SHP77 (cell line): Measurements from ENCODE around the gene FOXD4L3.
"Not testable (repeated sequence)": the region's sequence is repeated elsewhere in the genome, so short reads cannot be mapped to it uniquely, and the experiment has no call there.

Experiments
- DNase-seq, 2 experiments: peaks; one replicate each; lab custom pipeline; 2025; lab: John Stamatoyannopoulos, UW

FOXD4L3 gene

DNA sequence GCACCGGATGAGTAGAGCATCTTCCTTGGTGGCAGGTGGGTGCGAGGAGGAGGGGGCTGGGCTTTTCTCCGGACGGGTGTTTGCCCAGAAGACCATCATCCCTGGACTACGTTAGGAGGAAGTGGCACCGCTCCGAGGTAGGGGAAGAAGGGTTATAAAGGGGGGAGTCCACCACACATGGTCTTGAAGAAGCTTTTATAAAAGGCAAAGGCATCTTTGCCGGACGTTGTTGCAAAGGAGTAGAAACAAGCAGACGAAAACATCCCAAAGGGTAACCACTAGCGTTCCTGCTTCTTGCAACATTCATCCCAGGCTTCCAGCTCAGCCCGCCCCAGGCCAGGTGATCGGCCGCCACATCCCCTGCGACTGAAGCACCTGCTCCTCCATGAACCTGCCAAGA is at the start of gene FOXD4L3:
TSS of gene FOXD4L3 (plus strand) at position 301 of the 400 bp plus-strand sequence. CDS start at position 386, 85 bp downstream.
- DNase-seq: not testable (repeated sequence)

DNA sequence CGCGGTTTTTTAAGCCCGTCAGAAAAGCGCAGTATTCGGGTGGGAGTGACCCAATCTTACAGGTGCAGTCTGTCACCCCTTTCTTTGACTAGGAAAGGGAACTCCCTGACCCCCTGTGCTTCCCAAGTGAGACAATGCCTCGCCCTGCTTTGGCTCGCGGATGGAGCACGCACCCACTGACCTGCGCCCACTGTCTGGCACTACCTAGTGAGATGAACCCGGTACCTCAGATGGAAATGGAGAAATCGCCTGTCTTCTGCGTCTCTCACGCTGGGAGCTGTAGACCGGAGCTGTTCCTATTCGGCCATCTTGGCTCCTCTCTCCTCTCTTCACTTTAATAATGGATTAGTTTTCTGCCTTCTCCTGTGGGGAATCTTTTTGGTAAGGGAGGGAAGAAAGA is 21.6 kb upstream of the FOXD4L3 start:
- DNase-seq: not testable (repeated sequence)

DNA sequence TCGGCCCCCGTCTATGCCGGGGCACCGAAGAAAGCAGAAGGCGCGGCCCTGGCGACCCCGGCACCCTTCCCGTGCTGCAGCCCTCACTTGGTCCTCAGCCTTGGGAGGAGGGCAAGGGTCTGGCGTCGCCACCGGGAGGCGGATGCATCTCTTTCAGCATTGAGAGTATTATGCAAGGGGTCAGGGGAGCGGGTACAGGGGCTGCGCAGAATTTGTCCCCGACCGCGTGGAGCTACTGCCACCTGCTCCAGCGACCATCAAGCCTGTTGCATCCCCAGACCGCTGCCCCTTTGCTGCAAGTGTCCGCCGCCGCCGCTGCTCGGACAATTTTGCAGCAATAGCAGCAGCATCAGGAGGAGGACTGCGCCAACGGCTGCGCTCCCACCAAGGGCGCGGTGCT is 1.1 kb downstream of the FOXD4L3 start:
- not testable (repeated sequence) for DNase-seq

DNA sequence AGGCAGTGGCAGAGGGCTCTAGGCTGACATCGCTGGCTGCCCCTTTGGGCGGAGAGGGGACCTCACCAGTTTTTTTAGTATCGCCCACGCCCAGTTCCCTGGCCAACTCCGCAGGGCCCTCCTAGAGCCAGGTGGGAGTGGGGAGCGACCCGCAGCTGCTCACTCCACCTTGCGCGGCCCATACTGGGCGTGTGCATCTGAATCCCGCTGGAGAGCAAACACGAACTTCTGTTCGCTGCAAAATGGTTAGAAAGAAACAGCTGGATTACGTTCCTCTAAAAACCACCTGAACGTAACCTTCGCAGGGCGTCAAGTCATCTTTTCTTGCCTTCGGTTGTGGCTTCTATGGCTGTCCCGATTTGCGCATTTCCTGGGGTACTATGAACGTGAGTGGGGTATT is 1.5 kb downstream of the FOXD4L3 start:
- not testable (repeated sequence) for DNase-seq

DNA sequence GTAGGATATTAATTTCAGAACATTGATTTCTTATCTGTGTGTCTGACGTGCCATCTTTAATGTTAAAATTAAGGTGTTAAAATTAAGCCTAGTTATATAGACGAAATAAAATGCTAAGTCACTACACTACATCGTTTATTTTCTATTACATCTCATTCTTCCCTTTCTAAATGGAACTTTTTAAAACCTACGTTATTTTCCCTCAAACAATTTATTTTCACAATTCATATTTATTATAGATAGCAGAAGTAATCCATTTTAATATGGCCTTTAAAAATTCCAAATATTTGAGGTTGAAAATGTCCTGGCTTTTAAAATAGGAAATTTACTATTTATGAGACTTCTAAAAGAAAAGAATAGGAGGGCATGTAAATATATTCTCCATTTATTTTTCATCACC is 2.1 kb downstream of the FOXD4L3 start:
- not testable (repeated sequence) for DNase-seq

DNA sequence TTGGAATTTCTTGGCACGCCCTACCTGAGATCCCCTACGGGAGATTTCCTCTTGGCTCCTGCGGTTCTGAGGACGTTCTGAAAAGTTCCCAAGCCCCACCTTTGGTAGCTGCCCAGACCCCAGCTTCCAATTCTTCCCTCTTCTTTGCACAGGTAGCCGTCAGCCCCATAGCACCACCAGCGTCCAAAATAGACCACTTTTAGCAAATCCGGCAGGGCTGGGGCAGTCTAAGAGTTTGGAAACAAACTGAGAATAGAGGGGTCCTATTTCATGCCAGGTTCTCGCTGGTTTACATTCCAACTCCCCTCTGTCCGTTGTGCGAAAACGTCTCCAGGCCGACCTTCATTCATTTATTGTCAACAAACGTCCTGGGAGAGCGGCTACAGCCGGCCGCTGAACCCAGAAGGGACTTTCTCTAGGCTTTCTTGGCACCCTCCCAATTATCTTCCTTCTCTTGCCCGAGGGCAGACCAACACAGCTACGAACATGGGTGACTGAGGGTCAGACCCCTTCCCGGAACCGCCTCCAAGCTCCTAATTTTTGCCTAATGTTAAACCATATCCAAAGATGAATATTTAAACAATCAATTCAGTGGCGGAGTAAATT is 3.1 kb downstream of the FOXD4L3 start:
- DNase-seq: not testable (repeated sequence)

DNA sequence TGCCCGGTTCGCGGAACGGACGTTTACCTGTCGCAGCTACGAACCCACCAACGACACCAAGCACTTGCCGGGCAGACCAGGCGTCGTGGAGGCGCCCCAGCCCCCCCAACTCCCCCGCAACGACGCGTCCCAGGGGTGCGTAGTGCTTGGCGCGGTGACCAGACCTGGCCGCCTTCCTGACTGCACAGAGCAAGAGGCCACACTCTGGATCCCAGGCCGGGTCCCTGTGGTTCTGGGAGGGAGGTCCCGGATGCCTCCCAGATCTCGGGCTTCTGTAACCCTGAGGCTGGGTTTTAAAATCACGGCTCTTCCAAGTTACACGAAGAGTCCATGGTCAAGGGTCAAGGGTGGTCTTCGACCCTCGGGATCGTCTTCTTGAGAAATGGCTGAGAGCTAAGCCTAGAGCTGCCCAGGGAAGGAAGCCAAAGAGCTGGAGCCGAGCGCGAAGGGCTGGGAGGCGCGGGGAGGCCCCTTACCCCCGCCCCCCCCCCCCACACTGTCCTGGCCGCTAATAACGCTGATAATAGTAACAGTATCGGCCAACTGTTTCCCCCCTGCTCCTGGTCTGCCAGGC is 3.8 kb downstream of the FOXD4L3 start:
- not testable (repeated sequence) for DNase-seq

DNA sequence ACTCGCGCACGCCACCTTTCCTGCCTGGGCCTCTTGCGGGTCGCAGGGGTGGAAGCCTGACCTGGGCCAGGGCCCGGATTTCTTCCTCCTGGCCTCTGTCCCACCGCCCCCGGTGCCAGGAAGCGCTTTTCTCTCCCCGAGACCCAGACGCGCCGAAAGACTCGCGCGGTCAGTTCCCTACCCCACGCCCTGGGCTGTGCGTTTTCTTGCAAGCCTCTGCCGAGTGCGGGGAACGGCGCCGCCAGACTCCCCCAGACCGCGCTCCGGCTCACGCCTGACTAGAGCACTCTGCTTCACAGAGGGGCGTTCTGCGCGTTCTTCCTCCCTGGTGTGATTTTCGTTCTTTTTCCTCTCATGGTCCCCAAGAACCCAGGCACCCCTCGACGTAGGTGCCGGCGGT is 4.5 kb downstream of the FOXD4L3 start:
- DNase-seq: not testable (repeated sequence)

DNA sequence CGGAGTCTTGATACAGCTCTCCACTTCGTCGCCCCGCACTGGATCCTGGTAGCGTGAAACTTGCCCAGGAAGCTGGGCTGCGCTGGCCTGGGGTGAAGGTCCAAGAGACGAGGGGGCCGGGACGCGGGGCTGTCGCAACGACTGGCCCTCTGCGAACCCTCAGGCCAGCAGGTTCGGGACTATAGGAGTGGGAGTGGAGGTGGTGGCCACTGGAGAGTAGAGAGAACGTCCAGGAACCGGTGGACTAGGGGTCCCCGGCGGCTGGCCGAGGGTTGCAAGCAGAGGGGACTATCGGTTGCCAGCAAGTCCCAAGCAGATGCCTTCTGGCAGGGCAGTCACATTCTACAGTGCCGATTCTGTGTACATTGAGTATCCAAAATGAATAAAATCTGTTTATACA is 5.0 kb downstream of the FOXD4L3 start:
- DNase-seq: not testable (repeated sequence)

DNA sequence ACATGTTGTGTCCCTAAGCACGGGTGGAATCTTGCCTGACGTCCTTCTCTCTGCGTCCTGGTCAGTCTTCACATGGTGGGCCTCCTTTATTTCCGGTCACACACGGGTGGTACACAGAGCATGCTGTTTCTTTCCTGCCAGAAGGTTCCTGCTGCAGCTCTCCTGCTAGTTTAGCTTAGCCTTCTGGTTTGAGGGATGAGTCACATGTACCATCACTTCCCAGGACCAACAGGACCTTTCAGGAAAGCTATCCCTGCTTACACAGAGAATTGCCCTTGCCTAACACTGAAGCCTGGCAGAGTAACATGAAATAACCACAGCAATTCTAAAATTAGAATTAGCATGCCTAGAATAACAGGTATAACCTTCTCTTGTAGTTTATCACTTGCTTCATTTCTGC is 8.5 kb downstream of the FOXD4L3 start:
- not testable (repeated sequence) for DNase-seq

DNA sequence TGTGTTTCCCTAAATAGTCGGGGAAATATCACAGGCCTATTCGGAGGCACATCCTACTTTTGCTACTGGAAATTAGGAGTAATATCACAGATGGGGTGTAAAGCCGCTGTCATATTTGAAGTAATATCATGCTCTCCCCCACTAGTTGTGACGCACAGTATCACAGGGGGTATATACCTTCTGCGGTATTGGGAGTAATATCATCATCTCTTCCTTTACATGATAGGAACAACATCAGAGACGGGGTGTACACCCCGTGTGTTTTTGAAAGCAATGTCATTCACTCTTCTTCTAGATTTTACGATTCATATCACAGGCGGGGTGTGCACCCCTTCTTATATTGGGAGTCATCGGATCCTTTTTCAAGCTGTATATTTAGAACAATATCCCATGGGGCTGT is 15.5 kb downstream of the FOXD4L3 start:
- DNase-seq: not testable (repeated sequence)

DNA sequence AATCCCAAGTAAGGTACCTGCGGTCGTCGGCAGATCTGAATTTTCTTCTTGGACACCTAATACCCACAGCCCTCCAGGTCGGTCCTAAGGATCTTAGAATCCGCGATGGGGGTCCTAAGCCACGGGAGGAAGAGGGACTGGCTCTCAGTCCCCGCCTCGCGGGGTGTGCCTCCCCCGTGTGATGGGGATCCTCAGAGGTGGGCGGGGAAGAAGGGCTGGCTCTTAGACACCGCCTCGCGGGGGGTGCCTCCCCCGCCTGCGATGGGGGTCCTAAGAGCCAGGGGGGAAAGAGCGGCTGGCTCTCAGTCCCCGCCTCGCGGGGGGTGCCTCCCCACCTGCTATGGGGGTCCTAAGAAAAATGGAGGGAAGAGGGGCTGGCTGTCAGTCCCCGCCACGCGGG is 21.1 kb downstream of the FOXD4L3 start:
- DNase-seq: not testable (repeated sequence)

DNA sequence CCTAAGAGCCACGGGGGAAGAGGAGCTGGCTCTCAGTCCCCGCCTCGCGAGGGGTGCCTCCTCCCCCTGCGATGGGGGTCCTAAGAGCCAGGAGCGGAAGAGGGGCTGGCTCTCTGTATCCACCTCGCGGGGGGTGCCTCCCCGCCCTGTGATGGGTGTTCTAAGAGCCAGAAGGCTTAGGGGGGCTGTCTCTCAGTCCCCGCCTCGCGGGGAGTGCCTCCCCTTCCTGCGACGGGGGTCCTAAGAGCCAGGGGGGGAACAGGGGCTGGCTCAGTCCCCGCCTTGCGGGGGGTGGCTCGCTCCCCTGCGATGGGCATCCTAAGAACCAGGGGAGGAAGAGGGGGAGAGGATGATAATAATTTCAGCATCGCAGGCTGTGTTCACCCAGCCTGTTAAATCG is 21.9 kb downstream of the FOXD4L3 start:
- not testable (repeated sequence) for DNase-seq

DNA sequence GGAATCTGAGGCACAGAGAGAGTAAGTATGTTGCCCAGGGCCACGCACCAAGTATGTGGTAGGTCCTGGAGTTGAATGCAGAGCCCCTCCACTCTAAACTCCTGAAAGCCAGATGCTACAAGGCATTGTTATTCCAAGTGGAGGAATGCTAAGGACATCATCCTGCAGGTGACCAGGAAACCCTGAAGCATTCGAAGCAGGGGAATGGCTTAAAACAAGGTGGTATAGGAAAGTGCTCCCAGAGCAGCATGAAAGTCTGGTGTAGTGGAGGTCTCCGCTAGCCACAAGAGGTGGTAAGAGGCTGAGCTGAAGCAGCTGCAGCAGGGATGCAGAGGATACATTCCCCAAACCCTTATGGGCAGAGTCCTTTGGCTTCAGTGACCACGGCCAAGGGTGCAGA is 26.4 kb downstream of the FOXD4L3 start:
- DNase-seq: not testable (repeated sequence)

DNA sequence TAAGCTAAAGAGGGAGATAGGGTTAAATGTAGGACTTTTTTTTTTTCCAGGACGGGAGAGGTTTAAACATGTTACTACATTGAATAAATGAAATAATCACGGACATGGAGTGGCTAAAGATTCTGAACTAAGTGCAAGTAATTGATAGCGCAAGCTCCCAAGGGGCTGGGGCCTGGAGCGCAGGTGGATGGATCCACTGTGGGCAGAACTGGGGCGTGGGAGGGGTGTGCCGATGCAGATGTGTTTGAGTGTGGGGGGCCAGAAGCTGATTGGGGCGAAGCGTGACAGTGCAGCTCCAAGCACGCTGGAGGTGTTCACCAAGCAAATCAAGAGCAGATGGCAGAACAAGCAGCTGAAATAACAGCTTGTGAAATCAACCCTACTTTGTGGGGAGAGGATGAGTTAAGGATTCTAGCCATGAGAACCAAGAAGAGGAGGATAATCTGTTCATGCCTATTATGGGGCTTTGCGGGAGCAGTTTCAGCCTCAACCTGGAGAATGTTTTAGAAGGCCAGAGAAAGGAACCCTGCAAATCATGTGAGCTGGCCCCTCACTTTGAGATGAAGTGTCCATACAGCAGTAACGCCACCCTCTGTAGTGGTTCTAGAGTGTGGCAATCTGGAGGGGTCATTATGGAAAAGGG is 28.0 kb downstream of the FOXD4L3 start:
- not testable (repeated sequence) for DNase-seq

DNA sequence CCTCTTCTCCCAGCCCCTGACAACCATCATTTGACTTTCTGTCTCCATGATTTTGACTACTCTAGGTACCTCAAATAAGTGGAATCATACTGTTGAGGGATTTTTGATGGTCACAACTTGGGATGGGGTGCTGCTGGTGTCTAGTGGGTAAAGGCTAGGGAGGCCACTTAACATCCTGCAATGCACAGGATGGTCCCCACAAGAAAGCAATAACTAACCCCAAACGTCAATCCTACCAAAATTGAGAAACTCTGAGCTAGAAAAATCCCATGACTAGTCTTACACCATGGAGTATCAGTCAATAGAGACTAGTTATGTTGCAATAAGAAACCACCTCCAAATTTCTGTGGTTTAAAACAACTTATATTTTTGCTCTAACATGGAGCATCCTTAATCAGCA is 29.5 kb downstream of the FOXD4L3 start:
- not testable (repeated sequence) for DNase-seq

DNA sequence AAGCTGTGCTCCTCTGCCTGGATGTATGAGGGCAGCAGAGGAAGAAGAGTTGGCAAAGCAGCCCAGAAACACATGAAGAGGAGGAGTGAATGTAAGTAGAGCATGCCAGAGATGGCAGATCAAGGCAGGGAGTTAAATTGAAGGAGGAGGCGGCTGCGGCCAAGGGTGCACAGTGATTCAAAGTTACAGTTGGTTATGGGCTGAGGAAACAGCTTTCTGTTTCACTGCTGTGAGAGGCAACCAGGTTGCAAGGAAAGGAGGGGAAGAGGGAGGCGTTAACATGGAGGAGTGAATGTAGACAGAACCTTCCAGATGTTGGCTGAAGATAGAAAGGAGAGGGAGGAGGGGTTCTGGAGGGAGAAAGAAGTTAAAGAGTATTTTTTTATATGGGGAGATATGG is 33.3 kb downstream of the FOXD4L3 start:
- not testable (repeated sequence) for DNase-seq

DNA sequence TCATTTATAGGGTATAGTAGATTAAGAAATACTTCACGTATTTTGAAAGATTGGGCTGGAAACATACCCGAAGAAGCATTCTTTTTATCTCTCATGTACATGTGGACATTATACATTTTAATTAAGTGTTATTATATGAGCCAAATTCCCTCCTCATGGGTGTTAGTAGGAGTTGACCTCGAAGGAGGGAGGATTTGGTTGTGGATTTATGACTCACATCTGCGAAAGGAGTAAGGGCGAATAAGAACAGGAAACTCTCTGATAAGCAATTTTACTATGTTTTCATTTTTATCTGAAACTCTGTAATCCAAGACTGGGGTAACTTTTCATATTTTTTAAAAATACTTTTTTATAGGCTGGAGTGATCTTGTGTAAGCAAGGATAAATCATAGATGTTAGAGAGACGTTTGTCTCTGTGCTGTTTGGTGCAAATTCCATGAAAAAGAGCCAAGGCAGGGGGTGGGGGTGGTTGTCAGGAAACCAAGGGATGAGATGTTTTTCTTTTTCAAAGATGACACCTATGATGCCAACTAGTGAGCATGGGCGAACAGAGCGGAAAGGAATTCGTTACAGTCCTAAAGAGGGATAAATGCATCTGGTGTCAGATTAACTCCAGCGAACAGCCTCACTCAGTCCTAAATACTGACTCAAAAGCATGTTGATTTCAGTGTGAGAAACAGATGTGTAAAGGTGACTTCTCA is 34.1 kb downstream of the FOXD4L3 start:
- DNase-seq: not testable (repeated sequence)

DNA sequence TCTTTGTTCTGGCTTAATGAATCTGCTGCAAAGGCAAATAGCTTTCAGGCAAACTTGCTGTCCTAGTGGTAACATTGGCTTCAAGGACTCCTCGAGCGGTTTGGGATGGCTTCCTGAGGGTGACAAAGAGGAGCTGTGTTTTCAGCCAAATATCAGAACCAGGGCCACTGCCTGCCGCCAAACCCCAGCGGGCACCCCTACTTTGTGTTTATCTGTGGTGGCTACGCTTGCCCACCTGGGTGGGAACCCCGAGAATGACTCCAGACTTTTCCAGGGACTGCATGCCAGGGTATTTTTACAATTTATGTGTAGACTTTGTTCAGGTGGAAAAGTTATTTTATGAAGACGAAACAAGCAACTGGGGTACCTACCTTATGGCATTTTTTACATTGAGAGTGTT is 35.3 kb downstream of the FOXD4L3 start:
- DNase-seq: not testable (repeated sequence)

DNA sequence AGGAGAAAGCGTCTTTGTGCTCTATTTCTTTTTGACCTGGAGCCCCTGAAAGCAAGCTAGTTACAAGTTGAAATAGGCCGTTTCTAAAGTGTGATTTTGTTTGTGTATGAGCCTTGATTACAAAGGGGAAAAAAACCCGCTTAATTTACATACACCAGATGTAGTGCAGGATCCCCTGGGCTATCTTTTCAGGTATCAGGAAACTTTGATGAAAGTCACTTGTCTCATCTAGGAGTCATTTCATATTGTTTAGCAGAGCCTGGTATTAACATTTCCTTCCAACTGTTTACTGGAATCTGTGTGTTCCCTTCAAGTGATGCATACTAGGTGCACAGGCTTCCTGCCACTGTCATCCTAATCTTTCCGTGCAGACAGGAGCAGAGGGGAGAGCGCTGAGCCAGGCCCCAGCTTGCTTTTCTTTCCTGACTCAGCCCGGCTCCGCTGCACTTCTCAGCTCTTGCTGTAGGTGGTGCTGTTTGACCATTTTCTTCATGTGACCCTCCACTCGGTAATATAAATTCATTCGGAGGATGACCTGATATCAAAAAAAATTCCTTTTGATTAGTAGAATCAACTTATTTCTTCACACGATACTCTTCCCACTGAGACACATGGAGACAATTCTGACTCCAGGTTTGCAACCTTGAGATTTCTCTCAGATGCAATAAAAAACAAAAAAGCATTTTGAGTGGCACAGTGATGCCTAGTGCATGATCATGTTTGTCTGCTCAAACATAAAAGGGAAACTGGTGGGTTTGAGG is 39.8 kb downstream of the FOXD4L3 start:
- not testable (repeated sequence) for DNase-seq

DNA sequence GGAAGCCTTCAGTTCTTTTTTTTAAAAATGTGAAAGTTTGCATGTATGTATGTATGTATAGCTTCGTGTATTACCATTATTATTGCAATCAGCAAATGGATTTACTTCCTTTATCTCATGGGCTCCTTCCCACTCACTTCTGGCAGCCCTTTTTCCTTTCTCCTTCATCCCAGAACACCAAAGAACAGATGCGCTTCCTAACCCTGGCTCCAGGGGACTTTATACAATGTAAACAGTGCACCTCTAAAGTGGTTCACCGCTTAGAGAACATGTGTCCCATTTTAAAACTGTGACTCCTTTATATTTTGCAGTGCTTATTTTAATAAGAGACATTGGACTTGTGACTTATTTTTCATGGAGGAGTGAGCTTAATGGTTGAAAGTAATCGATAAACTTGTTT is 40.6 kb downstream of the FOXD4L3 start:
- not testable (repeated sequence) for DNase-seq

DNA sequence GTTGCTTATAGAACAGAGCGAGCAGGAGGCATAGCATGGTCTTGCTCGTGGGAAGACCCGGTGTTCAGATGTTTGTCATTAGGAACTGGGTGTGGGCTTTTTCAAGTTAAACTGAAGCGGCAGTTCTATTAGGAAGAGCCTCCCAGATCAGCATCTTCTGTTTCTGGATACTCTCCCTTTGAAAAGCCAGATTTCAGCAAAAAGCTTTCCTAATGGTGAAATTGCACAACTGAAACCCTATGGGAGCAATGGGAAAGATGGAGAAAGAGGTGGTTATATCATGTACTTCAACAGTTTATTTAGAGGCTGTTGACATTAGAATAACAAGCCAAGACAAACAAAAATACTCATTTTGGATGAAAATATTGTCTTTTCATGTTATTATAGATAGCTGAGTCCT is 41.3 kb downstream of the FOXD4L3 start:
- DNase-seq: not testable (repeated sequence)
